ENCODE data around the gene DMTF1. TPM values are rescaled to one million over a fixed set of nuclear protein-coding genes. Genes with fewer than 3 reads are reported as not detected.

The DMTF1 gene
- polyA plus RNA-seq, 1 donor (not counting 4 experiments of a cell fraction or from before 2014, with no cell fraction given), result 98.4 TPM

GRCh38 chr7:87193912-87194311 is 41.7 kb downstream of the DMTF1 start:
- Histone ChIP-seq H4K20me1 (ENCODE audit: control insufficient read depth, extremely low read depth, insufficient read depth, low read length) (no peaks in the 10 kb centered on the region), H3K9me3 (ENCODE audit: control insufficient read depth, low read depth, low read length) (no peaks in the 10 kb centered on the region), H3K4me2 (ENCODE audit: control insufficient read depth, extremely low read depth, insufficient read depth, low read depth, low read length) (no peak overlapping the region), H3K27ac (ENCODE audit: control insufficient read depth, insufficient read depth, low read length) (no peak overlapping the region), H3K36me3 (ENCODE audit: control insufficient read depth in 2 of 2, extremely low read depth in 1 of 2, insufficient read depth in 2 of 2, low read length in 2 of 2) (peaks cover 13 to 34% of the 10 kb centered on the region in 2 experiments), H3K27me3 (ENCODE audit: control insufficient read depth, extremely low read depth, insufficient read depth, low read length) (no peaks in the 10 kb centered on the region), H3K79me2 (ENCODE audit: control insufficient read depth, insufficient read depth, low read length) (peaks cover 3% of the 10 kb centered on the region), H3K9ac (ENCODE audit: control insufficient read depth, extremely low read depth, insufficient read depth, low read length) (no peak overlapping the region), H3K4me1 (ENCODE audit: control insufficient read depth, extremely low read depth, insufficient read depth, low read length) (no peaks in the 10 kb centered on the region), H2AFZ (ENCODE audit: control insufficient read depth, low read length) (no peak overlapping the region), H3K4me3 (ENCODE audit: control insufficient read depth in 2 of 3, extremely low read depth in 1 of 3, insufficient read depth in 2 of 3, low read depth in 1 of 3, low read length in 3 of 3) (no peak overlapping the region), H3K9me1 (ENCODE audit: control insufficient read depth, extremely low read depth, insufficient read depth, low read length) (no peaks in the 10 kb centered on the region)
- TF ChIP-seq EZH2 (IDR thresholded peaks at IDR 0.05; ENCODE audit: low read length) (no peak), CTCF (optimal IDR thresholded peaks at IDR 0.05 in 1 of 3, IDR thresholded peaks at IDR 0.05 in 1 of 3, conservative IDR thresholded peaks at IDR 0.05 in 1 of 3; ENCODE audit: extremely low read depth in 1 of 3, insufficient read depth in 2 of 3, low read length in 3 of 3) (no peak)
- DNase-seq (ENCODE audit: low read depth, low spot score), result no peak
- FAIRE-seq, result no peak
- dilution Hi-C loops (cut with MboI; ENCODE audit: extremely low pct_ligation_motif_present, low sequenced_read_pairs), result no loop called here

GRCh38 chr7:87199241-87199640 is 47.0 kb downstream of the DMTF1 start:
- Histone ChIP-seq H3K4me1 (ENCODE audit: control insufficient read depth, extremely low read depth, insufficient read depth, low read length) (no peaks in the 10 kb centered on the region), H3K27me3 (ENCODE audit: control insufficient read depth, extremely low read depth, insufficient read depth, low read length) (no peaks in the 10 kb centered on the region), H2AFZ (ENCODE audit: control insufficient read depth, low read length) (no peak overlapping the region), H3K36me3 (ENCODE audit: control insufficient read depth in 2 of 2, extremely low read depth in 1 of 2, insufficient read depth in 2 of 2, low read length in 2 of 2) (peaks cover 6 to 21% of the 10 kb centered on the region in 2 experiments), H3K9me3 (ENCODE audit: control insufficient read depth, low read depth, low read length) (no peaks in the 10 kb centered on the region), H3K27ac (ENCODE audit: control insufficient read depth, insufficient read depth, low read length) (no peak overlapping the region), H3K9me1 (ENCODE audit: control insufficient read depth, extremely low read depth, insufficient read depth, low read length) (no peaks in the 10 kb centered on the region), H3K4me3 (ENCODE audit: control insufficient read depth in 2 of 3, extremely low read depth in 1 of 3, insufficient read depth in 2 of 3, low read depth in 1 of 3, low read length in 3 of 3) (no peak overlapping the region), H3K4me2 (ENCODE audit: control insufficient read depth, extremely low read depth, insufficient read depth, low read depth, low read length) (no peak overlapping the region), H3K9ac (ENCODE audit: control insufficient read depth, extremely low read depth, insufficient read depth, low read length) (no peak overlapping the region), H4K20me1 (ENCODE audit: control insufficient read depth, extremely low read depth, insufficient read depth, low read length) (no peaks in the 10 kb centered on the region), H3K79me2 (ENCODE audit: control insufficient read depth, insufficient read depth, low read length) (peaks cover 27% of the 10 kb centered on the region)
- no peak for FAIRE-seq
- DNase-seq (ENCODE audit: low read depth, low spot score), result no peak
- TF ChIP-seq EZH2 (IDR thresholded peaks at IDR 0.05; ENCODE audit: low read length), result no peak
- no peak for TF ChIP-seq CTCF (optimal IDR thresholded peaks at IDR 0.05 in 1 of 3, IDR thresholded peaks at IDR 0.05 in 1 of 3, conservative IDR thresholded peaks at IDR 0.05 in 1 of 3; ENCODE audit: extremely low read depth in 1 of 3, insufficient read depth in 2 of 3, low read length in 3 of 3)
- dilution Hi-C loops (cut with MboI; ENCODE audit: extremely low pct_ligation_motif_present, low sequenced_read_pairs), result no loop called here
